LHCN-M2 (cell line): ENCODE results near the gene BCL2L11. TPM values are rescaled to one million over a fixed set of nuclear protein-coding genes. Genes with fewer than 3 reads are reported as not detected.

Experiments
- DNase-seq: peaks from one replicate; pipeline ENCODE4 v3.0.0-alpha.2; 2012; ENCODE audit warnings: low read depth
- total RNA-seq: library from RNA; depleted of rRNA; stranded (reverse); fragments of >200 nt; gene quantifications from 2 replicates; pipeline ENCODE4 v1.2.3, GENCODE V29; 2014

Gene BCL2L11
- total RNA-seq, 1 experiment from 2014 or later: 6.9 TPM

- no peak for DNase-seq
Observed at GRCh38 chr2:111143107-111143842, 22.6 kb downstream of the BCL2L11 start.

- no peak for DNase-seq
Observed at GRCh38 chr2:111143843-111144198, 23.1 kb downstream of the BCL2L11 start.

GRCh38 chr2:111145103-111145760, 24.5 kb downstream of the BCL2L11 start:
- no peak for DNase-seq

GRCh38 chr2:111145951-111146350, 25.2 kb downstream of the BCL2L11 start:
- no peak for DNase-seq

DNA sequence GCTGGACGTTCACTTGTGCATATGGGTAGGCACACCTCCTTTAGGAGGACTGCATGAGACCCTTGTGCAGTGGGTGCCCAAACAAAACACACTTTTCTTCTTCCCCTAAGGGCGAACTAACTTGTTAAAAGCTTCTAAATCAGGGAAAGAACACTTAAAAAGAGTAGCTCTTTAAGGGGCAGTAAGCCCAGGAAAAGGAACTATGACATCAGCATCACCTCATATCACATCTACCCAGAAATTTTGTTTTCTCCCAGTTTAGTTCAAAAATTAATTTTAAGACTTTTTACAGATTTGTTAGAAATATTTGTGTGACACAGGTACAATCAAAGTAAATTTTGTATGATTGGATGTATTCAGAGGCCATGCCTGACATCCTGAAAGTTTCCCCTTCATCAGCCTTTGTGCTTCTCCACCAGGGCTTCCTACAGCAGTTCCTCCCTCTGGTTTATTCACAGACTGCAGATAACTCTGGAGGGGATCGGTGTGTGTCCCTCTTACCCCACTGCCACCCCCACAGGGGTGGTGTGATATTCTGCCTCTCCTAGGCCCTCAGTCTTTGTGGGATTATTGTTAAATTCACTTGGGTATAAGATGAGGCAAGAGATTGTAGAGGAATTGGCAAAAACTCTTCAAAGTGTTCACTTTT, 27.6 kb downstream of the BCL2L11 start:
- DNase-seq: no peak

- no peak for DNase-seq
Observed at GRCh38 chr2:111148925-111149324, 28.2 kb downstream of the BCL2L11 start.

DNA sequence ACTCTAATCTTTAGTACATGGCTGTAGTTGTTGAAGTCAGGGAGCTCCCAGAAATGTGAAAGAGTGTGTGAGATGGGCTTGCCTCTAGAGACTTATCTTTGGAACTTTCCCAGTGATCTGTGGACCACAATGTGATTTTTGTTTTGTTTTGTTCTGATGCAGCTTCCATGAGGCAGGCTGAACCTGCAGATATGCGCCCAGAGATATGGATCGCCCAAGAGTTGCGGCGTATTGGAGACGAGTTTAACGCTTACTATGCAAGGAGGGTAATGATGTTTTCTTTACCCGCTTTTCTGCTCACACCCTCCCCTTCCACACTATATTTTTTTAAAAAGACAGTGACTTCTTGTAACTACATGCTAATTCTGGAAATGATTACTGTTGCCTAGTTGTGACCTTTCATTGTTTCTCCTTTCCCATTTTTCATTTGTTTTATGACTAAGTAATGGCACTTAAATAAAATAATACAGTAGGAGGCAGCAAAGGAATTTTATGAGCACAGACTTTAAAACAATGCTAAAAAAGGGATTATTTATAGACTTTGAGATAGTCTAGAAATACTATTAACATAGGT, 29.3 kb downstream of the BCL2L11 start:
- no peak for DNase-seq

- no peak for DNase-seq
Observed at GRCh38 chr2:111154758-111155157, 34.0 kb downstream of the BCL2L11 start.

DNA sequence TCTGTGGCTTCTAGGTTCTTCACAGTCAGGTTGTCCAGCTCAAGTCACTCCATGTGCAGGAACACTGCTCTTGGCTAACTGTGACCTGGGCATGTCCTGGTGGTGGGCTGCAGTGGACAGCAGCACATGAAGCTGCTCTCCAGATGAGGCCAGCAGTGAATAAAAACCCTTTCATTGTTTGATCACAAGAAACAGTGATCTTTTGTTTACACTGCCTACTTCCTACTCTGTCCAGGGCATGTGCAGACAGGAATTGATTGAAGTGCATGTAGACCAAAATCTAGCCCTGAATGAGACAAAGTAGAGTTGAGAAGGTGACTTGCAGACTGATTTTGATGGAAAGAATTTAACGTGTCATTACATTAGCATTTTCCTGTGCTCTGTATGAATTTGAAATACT, 34.9 kb downstream of the BCL2L11 start:
- no peak for DNase-seq

GRCh38 chr2:111156529-111156928, 35.8 kb downstream of the BCL2L11 start:
- DNase-seq: no peak

GRCh38 chr2:111157071-111157661, 36.5 kb downstream of the BCL2L11 start:
- no peak for DNase-seq

DNA sequence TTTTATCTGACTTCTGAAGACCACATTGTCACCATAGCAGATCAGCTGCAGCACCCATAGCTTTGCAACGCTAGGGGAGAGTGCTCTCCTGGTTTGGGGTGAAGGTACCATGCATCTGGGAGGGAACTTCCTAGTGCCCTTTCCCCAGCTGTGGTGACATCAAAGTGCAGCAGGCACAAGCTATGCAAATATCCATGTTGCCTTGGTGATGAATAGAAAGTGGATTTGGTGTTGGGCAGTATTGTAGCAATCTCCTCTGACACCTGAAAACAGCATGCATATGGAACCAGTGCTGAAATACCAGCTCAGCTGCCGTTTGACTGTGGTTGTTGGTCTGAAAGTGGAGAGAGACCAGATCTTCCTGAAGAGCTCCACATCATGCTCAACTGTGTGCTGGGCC, 37.1 kb downstream of the BCL2L11 start:
- no peak for DNase-seq

DNA sequence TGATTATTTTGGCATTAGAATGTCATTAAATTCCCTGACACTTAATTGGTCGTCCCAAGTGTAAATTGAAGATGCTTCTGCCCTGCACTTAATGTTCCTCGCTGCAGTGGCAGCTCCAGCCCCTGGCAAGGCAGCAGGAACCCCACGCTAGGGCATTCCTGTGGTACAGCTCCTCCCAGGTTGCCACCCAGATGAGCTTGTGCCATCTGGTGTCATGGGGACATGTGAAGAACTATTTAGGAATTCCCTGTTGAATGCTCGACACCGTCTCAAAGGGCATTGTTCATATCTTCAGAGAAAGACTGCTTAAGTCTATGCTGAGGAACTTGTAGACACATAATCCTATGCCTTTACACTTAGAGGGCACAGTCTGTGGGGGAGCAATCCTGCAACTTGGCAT, 38.9 kb downstream of the BCL2L11 start:
- no peak for DNase-seq

DNA sequence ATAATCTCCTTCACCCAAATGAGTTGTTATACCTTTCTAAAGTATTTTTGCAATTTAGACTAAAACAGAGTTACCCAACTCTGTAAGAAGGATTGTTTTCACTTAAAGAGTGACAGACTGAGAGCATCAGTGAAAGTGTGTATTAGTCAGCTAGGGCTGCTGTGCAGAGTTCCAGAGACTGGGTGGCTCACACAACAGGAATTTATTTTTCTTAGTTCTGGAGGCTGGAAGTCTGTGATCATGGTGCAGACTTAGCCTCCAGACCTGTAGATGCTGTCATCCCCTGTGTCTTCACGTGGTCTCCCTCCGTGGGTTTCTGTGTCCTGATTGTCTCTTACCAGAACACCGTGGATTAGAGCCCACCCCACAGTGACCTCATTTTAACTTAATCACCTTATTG, 40.0 kb downstream of the BCL2L11 start:
- DNase-seq: peak; percentile 77

DNA sequence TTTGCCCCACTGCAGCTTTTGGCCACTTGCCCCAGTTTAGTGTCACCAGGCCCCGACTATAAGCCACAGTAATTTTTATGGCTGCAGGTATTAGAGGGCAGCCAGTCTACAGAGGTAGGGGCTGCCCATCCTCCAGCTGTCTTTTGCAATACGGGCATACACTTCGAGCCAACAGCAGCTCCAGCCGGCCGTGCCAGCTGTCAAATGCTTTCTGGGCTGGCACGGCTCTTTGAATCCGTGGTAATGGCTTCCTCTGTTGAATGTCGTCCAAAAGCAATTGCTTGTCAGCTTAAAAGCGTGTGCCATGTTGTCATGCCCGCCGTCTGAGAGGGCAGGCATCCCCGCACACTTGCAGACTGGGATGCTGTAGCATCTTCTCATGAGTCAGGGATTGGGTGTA, 41.3 kb downstream of the BCL2L11 start:
- DNase-seq: peak; percentile 39

DNA sequence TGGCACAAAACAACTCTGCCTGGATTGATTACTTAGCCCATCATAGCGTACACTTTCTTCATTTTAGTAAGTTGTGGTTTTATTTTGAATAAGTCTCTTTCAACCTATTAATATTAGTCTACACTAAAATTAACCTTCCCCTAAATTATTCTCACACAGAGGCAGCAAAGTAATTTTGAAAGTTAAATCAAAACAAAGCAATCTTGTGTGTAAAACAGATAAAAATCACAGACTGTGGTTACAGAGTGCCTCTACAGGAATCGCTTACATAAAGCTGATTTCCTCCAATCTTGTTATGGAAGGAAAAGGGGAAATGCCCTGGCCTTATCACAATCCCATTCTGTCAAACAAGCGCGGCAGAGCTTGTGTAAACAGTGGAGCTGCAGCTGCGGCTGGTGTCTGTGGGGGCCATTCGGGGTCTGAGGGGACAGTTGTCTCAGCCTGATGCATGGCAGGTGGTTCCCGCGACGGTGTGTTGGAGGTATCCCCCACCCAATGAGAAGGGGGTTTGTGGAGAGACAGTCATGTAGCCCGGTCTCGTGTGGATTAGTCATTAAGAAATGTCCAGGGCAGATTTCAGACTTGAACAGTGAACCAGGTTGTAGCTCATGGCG, 42.1 kb downstream of the BCL2L11 start:
- no peak for DNase-seq

GRCh38 chr2:111164078-111164477, 43.4 kb downstream of the BCL2L11 start:
- no peak for DNase-seq

DNA sequence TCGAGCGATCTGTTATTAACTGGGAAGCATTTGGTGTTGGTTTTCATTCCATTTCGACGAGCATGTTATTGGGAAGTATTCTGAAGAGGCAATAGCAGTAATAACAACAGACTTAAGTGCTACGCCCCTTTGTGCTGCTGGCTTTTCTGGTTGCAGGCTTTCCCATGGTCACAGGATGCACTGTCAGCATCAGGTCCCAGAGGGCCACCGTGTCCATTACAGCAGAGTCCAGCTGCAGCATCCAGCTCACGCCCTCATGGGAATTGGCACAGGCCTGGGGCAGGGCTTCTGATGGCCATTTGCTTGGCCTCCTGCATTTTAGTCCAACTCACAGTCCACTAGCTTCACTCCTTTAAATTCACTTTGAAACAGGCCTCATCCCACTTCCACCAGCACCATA, 44.4 kb downstream of the BCL2L11 start:
- DNase-seq: peak; percentile 35

DNA sequence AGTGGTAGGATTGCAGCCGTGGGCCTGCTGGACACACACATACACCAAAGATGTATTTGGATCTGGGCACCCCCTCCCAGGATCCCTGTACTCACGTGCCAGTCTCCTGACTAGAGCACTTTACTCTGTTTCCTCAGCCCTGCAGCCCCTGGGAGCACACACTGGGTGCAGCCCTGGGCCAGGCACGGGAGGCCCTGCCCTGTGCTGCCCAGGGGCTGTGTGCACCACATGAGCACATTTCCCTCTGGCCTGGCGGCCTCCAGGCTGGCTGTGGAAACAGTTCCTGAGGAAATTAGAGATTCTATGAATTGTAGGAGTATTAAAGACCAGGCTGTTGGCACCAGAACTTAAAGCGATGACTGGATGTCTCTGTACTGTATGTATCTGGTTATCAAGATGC, 45.4 kb downstream of the BCL2L11 start:
- no peak for DNase-seq

GRCh38 chr2:111167076-111167862, 46.6 kb downstream of the BCL2L11 start:
- peak; percentile 34 for DNase-seq

DNA sequence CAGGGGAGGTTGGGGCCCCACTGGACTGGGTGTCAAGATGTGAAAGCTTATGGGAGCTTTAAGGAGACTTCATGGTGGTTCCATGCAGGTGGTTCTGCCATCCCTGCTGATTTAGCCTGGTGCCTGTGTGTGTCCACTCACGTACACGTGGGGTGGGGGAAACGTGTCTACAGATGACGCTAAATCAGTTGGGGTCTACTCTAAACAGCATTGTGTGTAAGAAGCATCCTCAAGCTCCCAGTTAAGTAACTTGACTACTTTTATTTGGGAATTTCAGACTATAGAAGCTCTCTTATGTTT, 47.1 kb downstream of the BCL2L11 start:
- DNase-seq: no peak
